Calu3 (cell line): ENCODE results near the gene ACOXL. TPM values are rescaled to one million over a fixed set of nuclear protein-coding genes. Genes with fewer than 3 reads are reported as not detected.

Experiments used
- BruUV-seq: library from RNA; stranded (reverse); fragments of 400-500 nt; replicated peaks from 2 replicates; lab custom pipeline; 2021; lab: Mats Ljungman, UMichigan
- CTCF ChIA-PET: fragments of 300-600 bp; sonication (Branson Sonifier 250); formaldehyde crosslinking; loops from one replicate; lab custom pipeline; 2022; ENCODE audit warnings: antibody characterized with exemption; lab: Charles Lee
- DNase-seq: peaks from one replicate; pipeline ENCODE4 v3.0.0; 2022
- H3K27ac Mint-ChIP-seq: one replicate; pipeline ENCODE4 v1.8.0; 2022; ENCODE audit warnings: mixed read lengths; ENCODE audit not compliant: unreplicated experiment
- H3K27me3 Mint-ChIP-seq: one replicate; pipeline ENCODE4 v1.8.0; 2022; ENCODE audit warnings: mixed read lengths; ENCODE audit not compliant: unreplicated experiment
- H3K36me3 Mint-ChIP-seq: one replicate; pipeline ENCODE4 v1.8.0; 2022; ENCODE audit warnings: mild to moderate bottlenecking, moderate library complexity, mixed read lengths; ENCODE audit not compliant: insufficient read depth, unreplicated experiment
- H3K4me1 Mint-ChIP-seq: one replicate; pipeline ENCODE4 v1.8.0; 2022; ENCODE audit warnings: mild to moderate bottlenecking, low read depth, mixed read lengths; ENCODE audit not compliant: unreplicated experiment
- H3K4me3 Mint-ChIP-seq: one replicate; pipeline ENCODE4 v1.8.0; 2022; ENCODE audit warnings: mild to moderate bottlenecking, low read depth, moderate library complexity, mixed read lengths; ENCODE audit not compliant: unreplicated experiment
- H3K9me3 Mint-ChIP-seq: one replicate; pipeline ENCODE4 v1.8.0; 2022; ENCODE audit warnings: low read depth, mixed read lengths; ENCODE audit not compliant: unreplicated experiment
- CTCF ChIP-seq: fragments of 200-600 bp; IDR thresholded peaks from one replicate; pipeline ENCODE4 v1.8.0; 2022; ENCODE audit warnings: antibody characterized with exemption; ENCODE audit not compliant: unreplicated experiment
- intact Hi-C: fragments of 100-400 bp; cut with micrococcal nuclease; formaldehyde crosslinking; loops from one replicate; pipeline ENCODE4 v1.10.0; 2022; ENCODE audit not compliant: unreplicated experiment
- total RNA-seq: library from RNA; stranded (reverse); gene quantifications from 2 replicates; pipeline ENCODE4 v1.2.3, GENCODE V29; 2022

The ACOXL gene
- total RNA-seq, 1 experiment from 2014 or later, result 2.7 TPM

- CTCF ChIA-PET, result interaction anchor here (0.7 kb wide), 1 partner anchor 11 kb away, joined by 3 read pairs; no protein-coding TSS in a partner anchor
These were observed 324.7 kb downstream of the ACOXL start for GRCh38 chr2:111057045-111057444.

GRCh38 chr2:111057721-111058120 lies 325.3 kb downstream of the ACOXL start:
- no TSS peak for BruUV-seq
- H3K27me3 Mint-ChIP-seq, result peaks cover 8% of the 10 kb centered on the region
- intact Hi-C loops, result no loop called here
- no peak overlapping the region for H3K27ac Mint-ChIP-seq
- H3K9me3 Mint-ChIP-seq, result peaks cover 3% of the 10 kb centered on the region
- H3K4me1 Mint-ChIP-seq, result peaks cover 9% of the 10 kb centered on the region
- DNase-seq, result no peak
- H3K36me3 Mint-ChIP-seq, result no peaks in the 10 kb centered on the region
- no peak for TF ChIP-seq CTCF
- H3K4me3 Mint-ChIP-seq, result no peak overlapping the region
- CTCF ChIA-PET, result no interaction called here

More at GRCh38 chr2:111057045-111057444, 324.7 kb downstream of the ACOXL start:
- Mint-ChIP-seq H3K36me3 (no peaks in the 10 kb centered on the region), H3K27me3 (peaks cover 8% of the 10 kb centered on the region), H3K4me1 (peaks cover 9% of the 10 kb centered on the region), H3K4me3 (no peak overlapping the region), H3K9me3 (peaks cover 3% of the 10 kb centered on the region), H3K27ac (no peak overlapping the region)
- BruUV-seq, result no TSS peak
- no peak for DNase-seq
- no peak for TF ChIP-seq CTCF
- intact Hi-C loops, result no loop called here

- no TSS peak for BruUV-seq
- intact Hi-C loops, result no loop called here
- H3K4me3 Mint-ChIP-seq, result no peak overlapping the region
- H3K4me1 Mint-ChIP-seq, result peaks cover 9% of the 10 kb centered on the region
- TF ChIP-seq CTCF, result no peak
- H3K36me3 Mint-ChIP-seq, result no peaks in the 10 kb centered on the region
- peaks cover 8% of the 10 kb centered on the region for H3K27me3 Mint-ChIP-seq
- H3K27ac Mint-ChIP-seq, result no peak overlapping the region
- CTCF ChIA-PET, result no interaction called here
- no peak for DNase-seq
- peaks cover 3% of the 10 kb centered on the region for H3K9me3 Mint-ChIP-seq
These were observed 325.9 kb downstream of the ACOXL start for GRCh38 chr2:111058264-111058663.

GRCh38 chr2:111061191-111061590 lies 328.8 kb downstream of the ACOXL start:
- Mint-ChIP-seq H3K36me3 (no peaks in the 10 kb centered on the region), H3K9me3 (peaks cover 6% of the 10 kb centered on the region), H3K4me3 (no peak overlapping the region), H3K27ac (no peak overlapping the region), H3K4me1 (peaks cover 12% of the 10 kb centered on the region), H3K27me3 (peaks cover 8% of the 10 kb centered on the region)
- intact Hi-C loops, result no loop called here
- BruUV-seq, result no TSS peak
- no peak for TF ChIP-seq CTCF
- no peak for DNase-seq
- CTCF ChIA-PET, result no interaction called here
